Stomach (tissue), 9 donors: ENCODE measurements around the gene HMG20A. TPM values are rescaled to one million over a fixed set of nuclear protein-coding genes. Genes with fewer than 3 reads are reported as not detected.

Experiments
- DNase-seq, 2 donors: peaks; one replicate each; pipeline versions ENCODE4 v3.0.0 to v3.0.0-alpha.2; 2013 to 2019
- H3K27ac ChIP-seq, 5 donors: fragments of 200-600 bp in 4 of 5; sonication (generic) in 4 of 5; one replicate each; pipeline ENCODE4 v1.5.1; 2013 to 2019; ENCODE audit warnings: mild to moderate bottlenecking in 1 of 5, moderate library complexity in 1 of 5
- H3K27me3 ChIP-seq, 3 donors: fragments of 200-600 bp; sonication (generic); one replicate each; pipeline ENCODE4 v1.5.1; 2017 to 2019; ENCODE audit warnings: mixed run types in 1 of 3
- H3K36me3 ChIP-seq, 4 donors: fragments of 200-600 bp; sonication (generic); 1 replicate in 3 of 4; 2 replicates in 1 of 4; pipeline ENCODE4 v1.5.1; 2016 to 2019
- H3K4me1 ChIP-seq, 4 donors: fragments of 200-600 bp; sonication (generic); one replicate each; pipeline ENCODE4 v1.5.1; 2016 to 2019
- H3K4me3 ChIP-seq, 4 donors: fragments of 200-600 bp; sonication (generic) in 3 of 4; one replicate each; pipeline ENCODE4 v1.5.1; 2016 to 2019; ENCODE audit warnings: mild to moderate bottlenecking in 1 of 4
- H3K9me3 ChIP-seq, 4 donors: fragments of 200-600 bp; sonication (generic); one replicate each; pipeline ENCODE4 v1.5.1; 2016 to 2019
- EP300 ChIP-seq: sonication (generic); formaldehyde crosslinking; IDR thresholded peaks from one replicate; pipeline ENCODE4 v1.6.1; 2017; ENCODE audit warnings: antibody characterized with exemption
- POLR2A ChIP-seq, 4 donors: fragments of 450-650 bp; IDR thresholded peaks; one replicate each; pipeline ENCODE4 v1.6.1; 2016; ENCODE audit warnings: antibody characterized with exemption in 4 of 4, control low read depth in 2 of 4, mild to moderate bottlenecking in 1 of 4, moderate library complexity in 1 of 4
- POLR2AphosphoS5 ChIP-seq, 3 donors: sonication (generic); formaldehyde crosslinking; IDR thresholded peaks; one replicate each; pipeline ENCODE4 v1.6.1; 2016; ENCODE audit warnings: antibody characterized with exemption in 3 of 3
- WGBS, 5 donors: extraction: QIAGEN DNeasy Blood & Tissue Kit in 3 of 5; methylation state at CpG; one replicate each; pipeline versions ENCODE4 v1.1.5 to v1.1.7; 2013 to 2018; 5-methylcytosine and 5-hydroxymethylcytosine counted together
- intact Hi-C: fragments of 100-400 bp; cut with DNase I; formaldehyde crosslinking; loops from one replicate; pipeline ENCODE4 v1.15.1; 2023; ENCODE audit warnings: low total_unique reads
- polyA plus RNA-seq, 3 donors: library from polyadenylated mRNA; stranded (reverse); fragments of 200-250 nt; gene quantifications; one replicate each; pipeline ENCODE4 v1.2.3, GENCODE V29; 2013
- total RNA-seq, 5 donors: library from RNA; depleted of rRNA; stranded (reverse); fragments of >200 nt; gene quantifications; one replicate each; pipeline versions ENCODE4 v1.1.0 to v1.2.3, GENCODE V29; 2014 to 2016
- TF ChIP-seq, protein P1 (sequence below), 7 experiments: fragments of 450-650 bp in 4 of 7; fragments of 200-600 bp in 3 of 7; sonication (generic) in 3 of 7; IDR thresholded peaks; one replicate each; pipeline ENCODE4 v1.5.1; 2016 to 2019; ENCODE audit warnings: antibody characterized with exemption in 7 of 7, control low read depth in 2 of 7, mild to moderate bottlenecking in 1 of 7
- donor health status: healthy with polysubstance abuse.
- donor health status: Bipolar disorder and iron deficiency.
- donor health status: healthy.

Gene HMG20A
- total and polyA plus RNA-seq, 8 donors, result 8.1 to 51.8 (median 22.6) TPM

DNA sequence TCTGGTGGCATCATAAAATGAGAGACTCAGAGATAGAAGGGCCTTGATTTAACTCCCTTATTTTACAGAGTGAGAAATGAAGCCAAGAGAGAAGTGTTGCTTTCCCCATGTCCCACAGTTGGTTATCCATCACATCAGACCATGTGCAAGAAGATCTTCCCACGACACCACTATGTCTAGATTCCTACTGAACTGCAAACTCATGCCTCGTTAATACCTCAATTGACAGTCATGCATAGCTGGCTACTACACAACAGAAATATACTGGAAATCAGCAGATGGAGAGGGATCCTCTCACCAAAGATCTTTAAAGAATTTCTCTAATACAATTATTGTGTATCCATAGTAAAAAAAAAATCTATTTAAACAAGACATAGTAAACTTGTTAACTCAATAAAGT, 34.1 kb upstream of the HMG20A start:
- WGBS, 5 donors, result 77 to 95% (median 90%) methylated on average over 2 of the region's 2 CpGs
- TF ChIP-seq, protein P1, sequence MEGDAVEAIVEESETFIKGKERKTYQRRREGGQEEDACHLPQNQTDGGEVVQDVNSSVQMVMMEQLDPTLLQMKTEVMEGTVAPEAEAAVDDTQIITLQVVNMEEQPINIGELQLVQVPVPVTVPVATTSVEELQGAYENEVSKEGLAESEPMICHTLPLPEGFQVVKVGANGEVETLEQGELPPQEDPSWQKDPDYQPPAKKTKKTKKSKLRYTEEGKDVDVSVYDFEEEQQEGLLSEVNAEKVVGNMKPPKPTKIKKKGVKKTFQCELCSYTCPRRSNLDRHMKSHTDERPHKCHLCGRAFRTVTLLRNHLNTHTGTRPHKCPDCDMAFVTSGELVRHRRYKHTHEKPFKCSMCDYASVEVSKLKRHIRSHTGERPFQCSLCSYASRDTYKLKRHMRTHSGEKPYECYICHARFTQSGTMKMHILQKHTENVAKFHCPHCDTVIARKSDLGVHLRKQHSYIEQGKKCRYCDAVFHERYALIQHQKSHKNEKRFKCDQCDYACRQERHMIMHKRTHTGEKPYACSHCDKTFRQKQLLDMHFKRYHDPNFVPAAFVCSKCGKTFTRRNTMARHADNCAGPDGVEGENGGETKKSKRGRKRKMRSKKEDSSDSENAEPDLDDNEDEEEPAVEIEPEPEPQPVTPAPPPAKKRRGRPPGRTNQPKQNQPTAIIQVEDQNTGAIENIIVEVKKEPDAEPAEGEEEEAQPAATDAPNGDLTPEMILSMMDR (IDR thresholded peaks at IDR 0.05), result no peak
- TF ChIP-seq POLR2AphosphoS5 (IDR thresholded peaks at IDR 0.05), result no peak
- TF ChIP-seq POLR2A (IDR thresholded peaks at IDR 0.05), result no peak
- TF ChIP-seq EP300, result no peak
- intact Hi-C loops, result no loop called here
- no peaks in the 10 kb centered on the region for H3K9me3 ChIP-seq
- no peak overlapping the region for H3K4me3 ChIP-seq
- no peaks in the 10 kb centered on the region for H3K27me3 ChIP-seq
- no peak overlapping the region for H3K27ac ChIP-seq
- DNase-seq, result no peak
- H3K36me3 ChIP-seq, result no peaks in the 10 kb centered on the region
- peaks cover 2 to 27% (median 18%) of the 10 kb centered on the region in 4 donors for H3K4me1 ChIP-seq

DNA sequence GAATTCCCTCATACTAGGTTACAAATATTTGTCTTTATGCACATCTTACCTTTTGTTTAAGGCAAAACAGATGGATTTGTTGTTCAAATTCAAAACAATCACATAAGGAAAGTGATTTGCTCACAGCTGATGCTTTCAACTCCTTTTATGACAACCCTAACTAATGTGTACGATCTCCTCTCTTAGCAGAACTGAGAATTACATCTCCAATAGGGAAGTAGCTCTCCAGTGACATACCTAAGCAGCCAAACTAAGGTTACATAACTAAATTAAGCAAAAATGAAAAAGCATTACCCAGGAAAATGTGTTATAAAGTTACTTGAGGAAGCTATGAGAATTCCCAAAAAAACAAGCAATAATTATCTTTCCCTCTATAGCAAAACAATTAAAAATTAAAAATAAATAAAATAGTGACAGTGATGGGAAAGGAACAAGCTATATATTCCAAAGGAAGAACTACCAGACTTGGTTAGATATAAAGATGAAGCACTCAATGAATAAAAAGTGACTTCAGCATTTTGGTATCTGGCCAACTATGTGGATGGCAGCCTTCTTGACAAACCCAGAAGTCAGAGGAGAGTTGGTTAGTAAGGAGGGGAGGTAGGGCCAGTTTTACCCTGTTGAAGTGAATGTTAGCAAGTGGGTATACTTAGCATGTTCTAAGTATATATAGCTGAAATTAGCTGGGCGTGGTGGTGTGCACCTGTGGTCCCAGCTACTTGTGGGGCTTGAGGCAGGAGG, 33.2 kb upstream of the HMG20A start:
- Histone ChIP-seq H3K27me3 (no peaks in the 10 kb centered on the region), H3K4me3 (no peak overlapping the region), H3K36me3 (no peaks in the 10 kb centered on the region), H3K27ac (no peak overlapping the region), H3K9me3 (no peaks in the 10 kb centered on the region), H3K4me1 (peaks cover 5 to 26% (median 18%) of the 10 kb centered on the region in 4 donors)
- intact Hi-C loops, result no loop called here
- TF ChIP-seq EP300 (no peak), POLR2A (IDR thresholded peaks at IDR 0.05) (no peak), POLR2AphosphoS5 (IDR thresholded peaks at IDR 0.05) (no peak)
- TF ChIP-seq, protein P1 (IDR thresholded peaks at IDR 0.05), result no peak
- 81 to 96% (median 91%) methylated on average over 2 of the region's 2 CpGs for WGBS, 5 donors
- DNase-seq, result no peak

DNA sequence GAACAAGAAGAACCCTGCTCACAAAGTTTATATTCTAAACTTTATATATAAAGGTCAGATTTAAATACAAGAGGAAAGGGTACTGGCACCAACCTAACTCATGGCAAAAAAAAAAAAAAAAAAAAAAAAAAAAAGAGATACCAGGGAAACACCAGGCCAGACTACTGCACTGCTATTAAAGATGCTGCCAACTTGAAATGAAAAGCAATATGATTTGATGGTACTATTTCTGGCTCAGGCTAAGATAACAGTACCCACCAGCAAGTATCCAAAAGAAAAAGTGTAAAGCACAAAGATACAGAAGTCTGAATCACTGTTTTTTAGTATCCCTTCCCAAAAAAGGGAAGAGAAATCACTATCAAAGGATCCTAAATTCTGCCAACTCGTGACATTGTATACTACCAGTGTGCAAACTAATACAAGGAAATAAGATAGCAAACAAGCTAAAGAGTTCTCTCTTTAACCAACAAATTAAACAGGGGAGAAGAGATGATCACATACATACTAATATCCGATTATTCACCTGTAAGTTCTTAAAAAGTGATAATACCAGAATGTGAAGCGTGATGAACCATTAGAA, 29.2 kb upstream of the HMG20A start:
- no peak overlapping the region for H3K4me3 ChIP-seq
- no peak overlapping the region for H3K27ac ChIP-seq
- intact Hi-C loops, result no loop called here
- no peaks in the 10 kb centered on the region for H3K27me3 ChIP-seq
- H3K36me3 ChIP-seq, result no peaks in the 10 kb centered on the region
- WGBS, 5 donors, result 65 to 80% (median 73%) methylated on average over 3 of the region's 3 CpGs
- DNase-seq, result no peak
- TF ChIP-seq POLR2A (IDR thresholded peaks at IDR 0.05), result no peak
- TF ChIP-seq EP300, result no peak
- no peak for TF ChIP-seq POLR2AphosphoS5 (IDR thresholded peaks at IDR 0.05)
- TF ChIP-seq, protein P1 (IDR thresholded peaks at IDR 0.05), result no peak
- peaks cover 5 to 28% (median 12%) of the 10 kb centered on the region in 4 donors for H3K4me1 ChIP-seq
- peaks cover 0 to 14% (median 9%) of the 10 kb centered on the region in 4 donors for H3K9me3 ChIP-seq

DNA sequence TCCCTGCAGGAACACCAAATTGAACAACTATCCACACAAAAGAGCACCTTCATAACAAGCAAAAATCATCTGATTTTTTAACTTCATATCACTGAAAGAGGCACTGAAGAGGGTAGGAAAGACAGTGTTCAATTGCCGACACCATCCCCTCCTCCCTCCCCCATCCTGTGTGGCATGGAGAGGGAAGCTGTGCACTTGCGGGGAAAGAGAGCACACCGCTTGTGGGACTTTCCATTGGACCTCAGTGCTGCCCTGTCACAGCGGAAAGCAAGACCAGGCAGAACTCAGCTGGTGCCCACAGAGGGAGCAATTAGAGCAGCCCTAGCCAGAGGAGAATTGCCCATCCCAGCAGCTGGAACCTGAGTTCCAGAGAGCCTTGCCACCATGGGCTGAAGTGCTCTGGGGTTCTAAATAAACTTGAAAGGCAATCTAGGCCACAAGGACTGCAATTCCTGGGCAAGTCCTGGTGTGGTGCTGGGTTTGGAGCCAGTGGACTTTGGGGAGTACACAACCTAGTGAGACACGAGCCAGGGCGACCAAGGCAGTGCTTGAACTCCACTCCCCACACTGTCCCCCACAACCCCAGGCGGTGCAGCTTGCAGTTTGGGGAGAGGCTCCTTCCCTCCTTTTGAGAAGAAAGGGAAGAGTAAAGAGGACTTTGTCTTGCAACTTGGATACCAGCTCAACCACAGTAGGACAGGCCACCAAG, 27.8 kb upstream of the HMG20A start:
- no peak for DNase-seq
- Histone ChIP-seq H3K27ac (no peak overlapping the region), H3K27me3 (no peaks in the 10 kb centered on the region), H3K4me3 (no peak overlapping the region), H3K36me3 (no peaks in the 10 kb centered on the region), H3K4me1 (peaks cover 3 to 22% (median 8%) of the 10 kb centered on the region in 4 donors), H3K9me3 (peaks cover 0 to 14% (median 11%) of the 10 kb centered on the region in 4 donors)
- intact Hi-C loops, result no loop called here
- no peak for TF ChIP-seq POLR2AphosphoS5 (IDR thresholded peaks at IDR 0.05)
- TF ChIP-seq POLR2A (IDR thresholded peaks at IDR 0.05), result no peak
- TF ChIP-seq, protein P1 (IDR thresholded peaks at IDR 0.05), result no peak
- TF ChIP-seq EP300, result no peak
- 95 to 98% (median 97%) methylated on average over 7 of the region's 7 CpGs for WGBS, 5 donors
